ENCODE results near the gene KIF15. TPM values are rescaled to one million over a fixed set of nuclear protein-coding genes. Genes with fewer than 3 reads are reported as not detected.
"Not testable (repeated sequence)": the region's sequence is repeated elsewhere in the genome, so short reads cannot be mapped to it uniquely, and the experiment has no call there.

KIF15 gene
- total RNA-seq, 6 experiments from 2014 or later = 4.4 to 11.9 (median 9.7) TPM

DNA sequence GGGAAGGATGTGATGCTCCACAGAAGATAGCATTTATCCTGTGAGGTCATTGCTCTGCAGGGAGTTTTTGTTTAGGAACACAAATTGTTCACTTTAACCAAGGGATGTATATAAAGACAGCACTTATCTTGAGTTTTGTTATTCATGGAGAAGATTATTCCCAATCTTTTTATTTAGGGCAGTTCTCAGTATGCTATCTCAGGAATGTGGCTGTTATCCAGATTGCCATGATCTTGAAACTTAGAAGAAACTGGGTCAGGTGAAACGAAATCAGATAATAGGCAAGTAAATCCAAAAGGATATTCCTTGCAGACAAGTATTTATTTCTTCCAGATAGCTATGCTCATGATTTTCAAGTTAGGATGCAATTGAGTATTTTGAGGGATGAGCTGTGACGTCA is 80.8 kb downstream of the KIF15 start:
- H3K36me3 Mint-ChIP-seq (ENCODE audit: low read depth) = peaks cover 13% of the 10 kb centered on the region; the same call in 1 of the 2 replicates
- no peak overlapping the region for H3K27ac Mint-ChIP-seq
- H3K27me3 Mint-ChIP-seq (ENCODE audit: insufficient read depth) = peaks cover 5% of the 10 kb centered on the region; the same call in 1 of the 2 replicates
- peaks cover 12% of the 10 kb centered on the region; the same call in 1 of the 2 replicates for H3K4me1 Mint-ChIP-seq (ENCODE audit: low read depth)
- no peak for DNase-seq
- TF ChIP-seq, protein P1, sequence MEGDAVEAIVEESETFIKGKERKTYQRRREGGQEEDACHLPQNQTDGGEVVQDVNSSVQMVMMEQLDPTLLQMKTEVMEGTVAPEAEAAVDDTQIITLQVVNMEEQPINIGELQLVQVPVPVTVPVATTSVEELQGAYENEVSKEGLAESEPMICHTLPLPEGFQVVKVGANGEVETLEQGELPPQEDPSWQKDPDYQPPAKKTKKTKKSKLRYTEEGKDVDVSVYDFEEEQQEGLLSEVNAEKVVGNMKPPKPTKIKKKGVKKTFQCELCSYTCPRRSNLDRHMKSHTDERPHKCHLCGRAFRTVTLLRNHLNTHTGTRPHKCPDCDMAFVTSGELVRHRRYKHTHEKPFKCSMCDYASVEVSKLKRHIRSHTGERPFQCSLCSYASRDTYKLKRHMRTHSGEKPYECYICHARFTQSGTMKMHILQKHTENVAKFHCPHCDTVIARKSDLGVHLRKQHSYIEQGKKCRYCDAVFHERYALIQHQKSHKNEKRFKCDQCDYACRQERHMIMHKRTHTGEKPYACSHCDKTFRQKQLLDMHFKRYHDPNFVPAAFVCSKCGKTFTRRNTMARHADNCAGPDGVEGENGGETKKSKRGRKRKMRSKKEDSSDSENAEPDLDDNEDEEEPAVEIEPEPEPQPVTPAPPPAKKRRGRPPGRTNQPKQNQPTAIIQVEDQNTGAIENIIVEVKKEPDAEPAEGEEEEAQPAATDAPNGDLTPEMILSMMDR (IDR thresholded peaks at IDR 0.05) = no peak
- no peaks in the 10 kb centered on the region for H3K9me3 Mint-ChIP-seq
- H3K4me3 Mint-ChIP-seq = no peak overlapping the region

GRCh38 chr3:44845528-44846520 is 84.2 kb downstream of the KIF15 start:
- H3K36me3 Mint-ChIP-seq (ENCODE audit: low read depth) = peaks cover 4% of the 10 kb centered on the region; the same call in 1 of the 2 replicates
- TF ChIP-seq, protein P1 (IDR thresholded peaks at IDR 0.05) = no peak
- DNase-seq = peak; percentile 57
- peaks cover 12% of the 10 kb centered on the region; the same call in 1 of the 2 replicates for H3K4me1 Mint-ChIP-seq (ENCODE audit: low read depth)
- H3K27me3 Mint-ChIP-seq (ENCODE audit: insufficient read depth) = peaks cover 5% of the 10 kb centered on the region; the same call in 1 of the 2 replicates
- H3K4me3 Mint-ChIP-seq = no peak overlapping the region
- no peaks in the 10 kb centered on the region for H3K9me3 Mint-ChIP-seq
- peak overlapping the region; percentile 24; the same call in 1 of the 2 replicates for H3K27ac Mint-ChIP-seq

DNA sequence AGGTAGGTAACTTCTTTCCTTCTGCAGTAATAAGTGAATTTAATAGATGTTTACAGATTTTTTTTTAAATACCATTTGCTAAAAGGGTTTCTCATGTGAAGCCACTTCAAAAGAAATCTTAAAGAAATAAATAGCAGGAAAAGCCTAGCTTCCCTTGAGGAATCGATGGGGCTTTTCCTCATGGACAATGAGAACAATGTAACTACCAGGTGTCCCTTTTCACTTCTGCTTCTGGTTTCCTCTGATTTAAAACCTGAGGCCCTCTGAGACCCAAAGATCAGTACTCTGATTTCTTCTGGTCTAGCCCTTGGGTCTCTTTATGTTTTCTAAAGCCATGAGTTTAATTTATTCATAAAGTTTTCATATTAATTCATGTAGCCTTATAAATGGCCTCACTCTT is 87.0 kb downstream of the KIF15 start:
- Mint-ChIP-seq H3K27me3 (ENCODE audit: insufficient read depth) (peaks cover 5% of the 10 kb centered on the region; the same call in 1 of the 2 replicates), H3K4me3 (no peak overlapping the region), H3K4me1 (ENCODE audit: low read depth) (peaks cover 12% of the 10 kb centered on the region; the same call in 1 of the 2 replicates), H3K9me3 (no peaks in the 10 kb centered on the region), H3K36me3 (ENCODE audit: low read depth) (peaks cover 4% of the 10 kb centered on the region; the same call in 1 of the 2 replicates), H3K27ac (no peak overlapping the region)
- no peak for DNase-seq
- TF ChIP-seq, protein P1 (IDR thresholded peaks at IDR 0.05) = no peak

GRCh38 chr3:44856663-44857062 is 95.1 kb downstream of the KIF15 start:
- not testable (repeated sequence) for DNase-seq; H3K9me3 Mint-ChIP-seq; H3K36me3 Mint-ChIP-seq (ENCODE audit: low read depth); H3K27me3 Mint-ChIP-seq (ENCODE audit: insufficient read depth); H3K4me3 Mint-ChIP-seq; H3K4me1 Mint-ChIP-seq (ENCODE audit: low read depth); H3K27ac Mint-ChIP-seq

DNA sequence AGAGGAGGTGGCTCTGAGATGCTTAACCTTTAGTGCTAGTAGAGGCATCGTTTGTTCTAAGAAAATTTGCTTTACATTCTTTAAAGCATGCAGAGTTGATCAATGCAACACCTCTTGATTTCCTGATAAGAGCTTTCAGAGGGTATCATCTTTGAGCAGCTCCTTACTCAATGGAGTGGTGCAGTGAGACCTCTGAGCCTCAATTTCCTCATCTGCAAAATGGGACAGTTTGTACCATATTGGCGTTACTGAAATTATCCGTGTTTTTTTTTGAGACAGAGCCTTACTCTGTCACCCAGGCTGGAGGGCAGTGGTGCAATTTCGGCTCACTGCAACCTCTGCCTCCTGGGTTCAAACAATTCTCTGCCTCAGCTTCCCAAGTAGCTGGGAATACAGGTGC is 98.5 kb downstream of the KIF15 start:
- no peaks in the 10 kb centered on the region for H3K9me3 Mint-ChIP-seq

More for the DNA sequence above, 98.5 kb downstream of the KIF15 start:
- no peak for DNase-seq
- TF ChIP-seq, protein P1 (IDR thresholded peaks at IDR 0.05) = no peak
- no peaks in the 10 kb centered on the region for H3K36me3 Mint-ChIP-seq (ENCODE audit: low read depth)
- no peak overlapping the region for H3K27ac Mint-ChIP-seq
- no peak overlapping the region for H3K4me3 Mint-ChIP-seq
- H3K4me1 Mint-ChIP-seq (ENCODE audit: low read depth) = peaks cover 25% of the 10 kb centered on the region
- H3K27me3 Mint-ChIP-seq (ENCODE audit: insufficient read depth) = no peaks in the 10 kb centered on the region; the same call in 1 of the 2 replicates
